Myocyte (in vitro differentiated cells): ENCODE results near the gene ORM2. TPM values are rescaled to one million over a fixed set of nuclear protein-coding genes. Genes with fewer than 3 reads are reported as not detected.

Source experiments
- DNase-seq: peaks from one replicate; pipeline ENCODE4 v3.0.0-alpha.2; 2012; ENCODE audit warnings: low read depth
- total RNA-seq: library from RNA; depleted of rRNA; stranded (reverse); fragments of >200 nt; gene quantifications from 2 replicates; pipeline ENCODE4 v1.2.3, GENCODE V29; 2014

The ORM2 gene
- total RNA-seq, 1 donor from 2014 or later, result not detected

GRCh38 chr9:114291886-114292590 lies 37.6 kb upstream of the ORM2 start:
- DNase-seq, result no peak

- no peak for DNase-seq
Observed at GRCh38 chr9:114294664-114295063, 35.0 kb upstream of the ORM2 start.

GRCh38 chr9:114296338-114296737 lies 33.3 kb upstream of the ORM2 start:
- DNase-seq, result no peak

- no peak for DNase-seq
Observed at GRCh38 chr9:114299286-114300152, 30.1 kb upstream of the ORM2 start.

GRCh38 chr9:114300153-114300845 lies 29.4 kb upstream of the ORM2 start:
- DNase-seq, result no peak

- no peak for DNase-seq
Observed at GRCh38 chr9:114300846-114301797, 28.5 kb upstream of the ORM2 start.

- DNase-seq, result no peak
Observed at GRCh38 chr9:114301798-114302565, 27.7 kb upstream of the ORM2 start.

GRCh38 chr9:114302727-114303126 lies 26.9 kb upstream of the ORM2 start:
- DNase-seq, result no peak

GRCh38 chr9:114303571-114303970 lies 26.1 kb upstream of the ORM2 start:
- no peak for DNase-seq

GRCh38 chr9:114303977-114304376 lies 25.7 kb upstream of the ORM2 start:
- DNase-seq, result no peak

GRCh38 chr9:114304416-114305188 lies 25.1 kb upstream of the ORM2 start:
- DNase-seq, result no peak

GRCh38 chr9:114307899-114308267 lies 21.8 kb upstream of the ORM2 start:
- DNase-seq, result peak; percentile 47

- DNase-seq, result no peak
Observed at GRCh38 chr9:114308361-114308950, 21.2 kb upstream of the ORM2 start.

GRCh38 chr9:114309096-114309495 lies 20.6 kb upstream of the ORM2 start:
- no peak for DNase-seq

GRCh38 chr9:114310471-114311450 lies 18.9 kb upstream of the ORM2 start:
- no peak for DNase-seq

- no peak for DNase-seq
Observed at GRCh38 chr9:114311571-114312512, 17.8 kb upstream of the ORM2 start.

- no peak for DNase-seq
Observed at GRCh38 chr9:114312513-114312875, 17.2 kb upstream of the ORM2 start.
